ENCODE measurements around the gene METAP1D. TPM values are rescaled to one million over a fixed set of nuclear protein-coding genes. Genes with fewer than 3 reads are reported as not detected.

Gene METAP1D
- total and polyA plus RNA-seq, 2 of the 4 experiments (the other 2 are of a cell fraction): 3.4 to 5.5 TPM

GRCh38 chr2:172120118-172120517 lies 120.4 kb downstream of the METAP1D start:
- ChIA-PET POLR2A (ENCODE audit: unreplicated experiment) (no interaction called here), CTCF (interaction anchor here (1.0 to 1.5 kb wide), 2 partner anchors 8 to 16 kb away, joined by 3 to 5 read pairs; no protein-coding TSS in a partner anchor)
- H2BK120ac ChIP-seq (ENCODE audit: low read depth, low read length): peak overlapping the region; percentile 32; the same call in 1 of the 2 replicates
- no peak overlapping the region for H4K91ac ChIP-seq (ENCODE audit: insufficient read depth, low read depth, low read length)
- no peak overlapping the region for H4K8ac ChIP-seq (ENCODE audit: low read depth in 2 of 2, low read length in 2 of 2)
- no peak overlapping the region for H3K18ac ChIP-seq (ENCODE audit: low read depth, low read length)
- no TSS peak for BruUV-seq (replicated peaks)
- H3K4me1 ChIP-seq (ENCODE audit: control insufficient read depth, insufficient read depth, low read length): peaks cover 5% of the 10 kb centered on the region; the same call in 1 of the 2 replicates
- in situ Hi-C loops (cut with MboI; ENCODE audit: low sequenced_read_pairs): no loop called here
- no peaks in the 10 kb centered on the region for H3K36me3 ChIP-seq (ENCODE audit: control insufficient read depth, insufficient read depth, low read length)
- no peak overlapping the region for H2AFZ ChIP-seq (replicated peaks; ENCODE audit: low read length, poor library complexity)
- no peaks in the 10 kb centered on the region for H4K20me1 ChIP-seq (ENCODE audit: insufficient read depth, low read length)
- H2BK5ac ChIP-seq (ENCODE audit: low read depth, low read length, poor library complexity, severe bottlenecking): no peak overlapping the region
- dilution Hi-C loops (cut with HindIII; ENCODE audit: low sequenced_read_pairs, unreplicated experiment): no loop called here
- H3K27me3 ChIP-seq (ENCODE audit: control insufficient read depth, insufficient read depth, low read length): no peaks in the 10 kb centered on the region
- TF ChIP-seq CHD1 (IDR thresholded peaks at IDR 0.05; ENCODE audit: low read depth, low read length): no peak
- TF ChIP-seq MAFK (IDR thresholded peaks at IDR 0.05; ENCODE audit: low read depth, low read length): no peak
- no peak for TF ChIP-seq MAZ (IDR thresholded peaks at IDR 0.05; ENCODE audit: borderline replicate concordance, low read depth, low read length)
- no peak for TF ChIP-seq RAD21 (IDR thresholded peaks at IDR 0.05; ENCODE audit: low read length)
- no peak for TF ChIP-seq MXI1 (IDR thresholded peaks at IDR 0.05; ENCODE audit: borderline replicate concordance, low read depth, low read length)
- no peak for TF ChIP-seq SMC3 (IDR thresholded peaks at IDR 0.05; ENCODE audit: low read depth, low read length)
- TF ChIP-seq CEBPB (IDR thresholded peaks at IDR 0.05; ENCODE audit: low read depth, low read length): no peak
- TF ChIP-seq NFE2L2 (IDR thresholded peaks at IDR 0.05; ENCODE audit: low read depth, low read length): no peak
- TF ChIP-seq ELK1 (IDR thresholded peaks at IDR 0.05; ENCODE audit: borderline replicate concordance, low read depth, low read length): no peak
- no peak for TF ChIP-seq BHLHE40 (IDR thresholded peaks at IDR 0.05; ENCODE audit: low read depth, low read length)
- TF ChIP-seq RFX5 (IDR thresholded peaks at IDR 0.05; ENCODE audit: low read depth, low read length): no peak
- TF ChIP-seq USF2 (IDR thresholded peaks at IDR 0.05; ENCODE audit: low read depth, low read length): no peak
- no peak for TF ChIP-seq CTCF (conservative IDR thresholded peaks at IDR 0.05; ENCODE audit: low read depth, low read length)
- TF ChIP-seq POLR2A (IDR thresholded peaks at IDR 0.05; ENCODE audit: low read depth, low read length): no peak
- no peak overlapping the region; the same call in 1 of the 2 replicates for H3K4ac ChIP-seq (ENCODE audit: low read depth, low read length)
- H3K27ac ChIP-seq (ENCODE audit: insufficient read depth, low read length): no peak overlapping the region
- no peak overlapping the region for H3K9ac ChIP-seq (ENCODE audit: low read depth, low read length)
- H3K56ac ChIP-seq (ENCODE audit: extremely low read depth, insufficient read depth, low read length): no peak overlapping the region
- H3K23ac ChIP-seq (ENCODE audit: low read depth, low read length): no peak overlapping the region
- DNase-seq (no peak), ATAC-seq (ENCODE audit: low read depth) (no peak)
- H3K4me2 ChIP-seq (ENCODE audit: low read depth, low read length): no peak overlapping the region
- peak overlapping the region; percentile 34; the same call in 1 of the 2 replicates for H2BK20ac ChIP-seq (ENCODE audit: low read depth, low read length)
- WGBS, 2 experiments (ENCODE audit: extremely low coverage in 2 of 2, insufficient read length in 1 of 2): no CpG with 5 or more reads among the region's 2 CpGs
- no peak overlapping the region for H3K4me3 ChIP-seq (ENCODE audit: insufficient read depth, low read depth, low read length)
- no peaks in the 10 kb centered on the region for H3K9me1 ChIP-seq (ENCODE audit: insufficient read depth, low read length)
- H2AK9ac ChIP-seq (replicated peaks; ENCODE audit: low read depth, low read length, poor library complexity): no peak overlapping the region
- H4K5ac ChIP-seq (ENCODE audit: low read depth, low read length): no peak overlapping the region
- no peak overlapping the region for H2AK5ac ChIP-seq (ENCODE audit: low read depth, low read length)
- H3K9me3 ChIP-seq (ENCODE audit: control insufficient read depth, insufficient read depth, low read length): no peaks in the 10 kb centered on the region
- no peaks in the 10 kb centered on the region for H3K79me1 ChIP-seq (ENCODE audit: low read depth in 1 of 2, low read length in 2 of 2)
- H2BK15ac ChIP-seq (ENCODE audit: low read depth, low read length): 0 out of 3 replicates have a peak overlapping the region, but pooled peaks have one; percentile 1
- intact Hi-C loops (cut with micrococcal nuclease): no loop called here
- H3K14ac ChIP-seq (replicated peaks; ENCODE audit: low read depth, low read length): no peak overlapping the region
